Neural progenitor cell (in vitro differentiated cells): ENCODE measurements around the gene SS18L1.

Experiments
- CTCF ChIP-seq: fragments of 200-600 bp; sonication (generic); IDR thresholded peaks from 2 replicates; pipeline ENCODE4 v1.5.1; 2017; ENCODE audit warnings: antibody characterized with exemption, mild to moderate bottlenecking
- EZH2 ChIP-seq: fragments of 200-600 bp; sonication (generic); IDR thresholded peaks from 2 replicates; pipeline ENCODE4 v1.6.1; 2017; ENCODE audit warnings: antibody characterized with exemption, mild to moderate bottlenecking, moderate library complexity

- TF ChIP-seq CTCF (no peak), EZH2 (no peak)
Observed at GRCh38 chr20:62222266-62222850, 78.8 kb downstream of the SS18L1 start.
